NCI-H128 (cell line): Measurements from ENCODE around the gene MAP7D1.
"Not testable (repeated sequence)": the region's sequence is repeated elsewhere in the genome, so short reads cannot be mapped to it uniquely, and the experiment has no call there.

ENCODE experiments used
- DNase-seq: peaks from one replicate; lab custom pipeline; 2025; ENCODE audit not compliant: unreplicated experiment; lab: John Stamatoyannopoulos, UW

The MAP7D1 gene

DNA sequence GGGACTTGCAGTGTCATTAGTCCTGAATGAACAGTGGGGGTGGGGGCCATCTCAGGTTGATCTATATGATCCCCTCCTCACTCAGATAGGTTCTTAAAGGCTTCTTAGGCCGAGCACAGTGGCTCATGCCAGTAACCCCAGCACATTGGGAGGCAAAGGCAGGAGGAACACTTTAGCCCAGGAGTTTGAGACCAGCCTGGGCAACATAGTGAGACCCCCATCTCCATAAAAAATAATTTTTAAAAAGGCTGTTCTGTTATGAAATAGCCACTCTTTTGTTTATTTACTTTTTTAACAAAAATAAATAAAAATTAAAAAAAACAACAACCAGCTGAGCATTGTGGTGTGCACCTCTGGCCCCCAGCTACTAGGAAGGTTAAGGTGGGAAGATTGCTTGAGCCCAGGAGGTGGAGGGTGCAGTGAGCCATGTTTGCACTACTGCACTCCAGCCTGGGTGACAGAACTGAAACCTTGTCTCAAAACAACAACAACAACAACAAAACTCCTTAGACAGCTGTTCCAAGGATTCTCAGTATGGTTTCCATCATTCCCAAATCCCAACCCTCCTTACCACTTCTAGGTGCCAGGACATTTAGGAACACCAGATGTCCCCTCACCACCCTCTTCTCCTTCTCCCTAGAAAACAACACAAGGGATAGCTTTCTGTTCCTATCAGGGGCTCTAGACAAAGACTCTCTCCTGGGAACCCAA lies 4.7 kb upstream of the MAP7D1 start:
- DNase-seq, result no peak

DNA sequence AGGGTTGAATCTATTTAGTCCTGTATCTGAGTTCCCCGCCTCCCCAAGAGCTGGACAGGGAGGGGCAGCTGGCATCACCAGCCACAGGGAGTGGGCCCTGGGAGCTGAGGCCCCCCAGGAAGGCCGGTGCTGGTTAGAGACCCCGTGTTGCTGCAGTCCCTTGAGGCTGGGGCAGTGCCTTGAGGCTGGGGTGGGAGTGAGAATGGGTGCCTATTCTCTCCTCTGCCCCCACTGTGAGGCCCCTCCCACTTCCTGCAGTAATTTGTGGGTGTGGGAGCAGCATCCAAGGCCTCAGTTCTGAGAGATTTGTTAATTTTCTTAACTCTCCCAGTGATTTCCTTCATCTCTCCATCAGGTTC lies 4.1 kb upstream of the MAP7D1 start:
- DNase-seq, result no peak

DNA sequence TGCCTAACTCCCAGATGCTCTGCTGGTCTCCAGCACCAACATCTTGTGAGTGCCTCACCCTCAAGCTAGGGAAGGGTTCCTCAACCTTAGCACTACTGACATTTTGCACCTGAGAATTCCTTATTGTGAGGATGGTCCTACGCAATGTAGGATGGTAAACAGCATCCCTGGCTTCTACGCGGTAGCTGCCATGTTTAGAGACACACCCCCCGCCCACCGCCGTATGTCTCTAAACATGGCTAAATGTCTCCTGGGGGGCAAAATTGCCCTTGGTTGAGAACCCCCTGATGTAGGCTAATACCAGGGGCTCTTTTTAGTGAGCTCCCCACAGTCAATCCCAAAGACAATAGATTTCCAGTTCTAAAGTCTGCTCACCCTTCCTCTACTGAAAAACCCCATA lies 2.5 kb upstream of the MAP7D1 start:
- no peak for DNase-seq

DNA sequence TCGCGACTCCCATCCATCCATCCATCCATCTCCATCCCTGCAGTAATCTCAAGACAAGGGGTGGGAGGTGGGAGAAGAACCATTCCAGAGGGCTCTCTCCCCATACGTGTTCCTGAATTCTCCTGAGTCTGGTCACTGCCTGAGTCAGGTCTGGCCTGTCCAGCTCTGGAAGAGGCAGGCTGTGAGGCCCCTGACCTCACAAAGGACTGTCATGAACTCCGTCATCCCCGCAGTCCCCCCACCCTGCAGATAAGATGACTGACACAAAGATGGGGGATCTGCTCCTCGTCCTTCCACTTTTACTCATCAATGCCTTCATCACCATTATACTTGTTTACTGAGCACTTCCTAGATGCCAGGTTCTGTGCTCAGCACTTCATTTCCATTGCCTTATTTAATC lies 1.6 kb upstream of the MAP7D1 start:
- no peak for DNase-seq

DNA sequence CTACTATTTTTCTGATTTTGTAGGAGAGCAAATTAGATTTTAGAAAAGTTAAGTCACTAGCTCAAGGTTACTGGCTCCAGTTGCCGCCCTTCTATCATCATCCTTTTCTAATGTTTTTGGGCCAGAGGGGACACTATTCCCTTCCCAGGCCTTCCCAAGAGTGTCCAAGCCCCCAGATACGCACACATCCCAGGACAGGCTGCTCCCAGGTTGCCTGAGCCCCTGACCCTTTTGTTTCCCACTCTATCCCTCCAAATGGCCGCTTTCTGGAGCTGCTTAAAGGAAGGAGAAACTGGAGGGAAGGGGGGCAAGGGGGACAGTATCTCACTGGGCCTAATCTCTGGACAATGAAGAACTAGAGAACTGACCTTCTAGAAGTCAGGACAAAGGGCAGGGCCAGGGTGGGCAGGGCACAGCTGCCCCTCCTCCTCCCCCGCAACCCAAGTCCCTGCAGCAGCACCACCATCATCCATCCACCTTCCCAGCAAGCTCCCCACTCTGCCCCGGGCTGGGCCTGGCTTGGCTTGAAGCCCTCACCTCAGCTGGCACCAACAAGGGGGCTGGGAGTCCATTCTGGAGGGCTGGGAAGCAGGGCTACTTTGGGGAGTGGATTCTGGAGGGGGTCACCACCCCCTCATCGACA lies 1.1 kb upstream of the MAP7D1 start:
- no peak for DNase-seq

DNA sequence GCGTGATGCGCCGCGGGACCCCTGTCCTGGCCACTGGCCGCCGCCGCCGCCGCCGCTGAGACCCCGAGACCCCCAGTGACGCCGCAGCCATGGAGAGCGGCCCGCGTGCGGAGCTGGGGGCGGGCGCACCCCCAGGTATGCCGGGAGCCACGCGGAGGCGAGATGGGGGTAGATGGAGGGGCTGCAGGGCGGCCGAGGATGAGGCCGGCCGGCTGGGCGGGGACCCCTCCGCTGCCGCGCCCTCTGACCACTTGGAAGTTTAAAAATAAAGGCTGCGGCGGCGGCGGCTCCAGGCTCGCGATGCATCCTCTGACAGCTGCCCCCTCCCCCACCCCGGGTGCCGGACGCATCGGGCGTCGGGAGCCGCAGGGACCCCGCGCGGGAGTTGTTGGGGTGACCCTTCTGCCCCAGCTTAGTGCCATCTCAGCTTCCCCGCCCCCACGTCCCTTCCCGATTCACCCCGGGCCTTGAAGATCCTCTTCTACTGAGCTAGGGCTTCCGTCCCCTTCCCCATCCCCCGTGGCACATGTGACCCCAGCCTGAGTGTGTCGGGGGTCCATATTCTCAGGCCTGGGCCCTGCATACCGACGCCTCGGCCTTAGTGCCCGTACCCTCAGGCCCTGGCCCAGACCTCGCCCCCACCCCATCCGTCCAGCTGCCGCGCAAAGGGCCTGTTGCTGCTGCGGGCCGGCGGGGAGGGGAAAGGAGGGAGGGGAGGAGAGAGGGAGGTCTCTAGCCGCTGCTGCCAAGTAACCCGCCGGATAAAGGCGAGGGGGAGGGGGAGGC lies 562 bp downstream of the MAP7D1 start:
- no peak for DNase-seq

DNA sequence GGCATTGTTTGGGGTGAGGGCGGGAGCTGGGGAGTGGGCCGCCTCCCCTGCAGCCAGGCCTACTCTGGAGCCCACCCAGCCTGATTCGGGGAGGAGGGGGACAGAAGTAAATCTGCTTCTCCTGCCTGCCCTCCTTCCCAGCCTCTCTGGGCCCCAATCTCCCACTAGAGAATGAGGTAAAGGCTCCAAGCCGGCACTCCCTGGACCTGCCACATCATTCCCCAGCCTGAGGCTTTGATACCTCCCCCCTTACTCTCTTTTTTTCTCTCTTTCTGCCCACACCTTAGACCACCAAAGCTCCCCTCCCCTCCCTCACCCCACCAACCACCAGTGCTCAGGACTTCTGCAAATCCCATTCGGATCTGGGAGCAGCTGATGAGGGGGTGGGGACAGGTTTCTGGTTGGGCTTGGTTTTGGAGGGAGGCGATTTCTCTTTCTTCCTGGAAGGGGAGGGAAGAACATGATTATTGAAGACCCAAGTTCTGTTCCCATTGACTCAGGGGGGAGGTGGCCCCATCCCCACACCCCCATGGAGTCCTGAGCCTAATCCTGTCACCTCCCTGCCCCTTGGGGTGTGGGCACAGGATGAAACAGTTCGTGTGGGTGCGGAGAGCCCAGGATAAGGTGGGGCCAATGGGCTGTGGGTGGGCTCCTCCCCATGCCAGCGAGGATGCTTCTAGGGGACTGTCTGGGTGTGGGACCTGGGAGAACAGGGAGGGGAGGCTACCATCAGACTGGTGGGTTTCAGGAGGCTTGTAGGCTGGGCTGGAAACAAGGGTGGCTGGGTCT lies 1.3 kb downstream of the MAP7D1 start:
- no peak for DNase-seq

DNA sequence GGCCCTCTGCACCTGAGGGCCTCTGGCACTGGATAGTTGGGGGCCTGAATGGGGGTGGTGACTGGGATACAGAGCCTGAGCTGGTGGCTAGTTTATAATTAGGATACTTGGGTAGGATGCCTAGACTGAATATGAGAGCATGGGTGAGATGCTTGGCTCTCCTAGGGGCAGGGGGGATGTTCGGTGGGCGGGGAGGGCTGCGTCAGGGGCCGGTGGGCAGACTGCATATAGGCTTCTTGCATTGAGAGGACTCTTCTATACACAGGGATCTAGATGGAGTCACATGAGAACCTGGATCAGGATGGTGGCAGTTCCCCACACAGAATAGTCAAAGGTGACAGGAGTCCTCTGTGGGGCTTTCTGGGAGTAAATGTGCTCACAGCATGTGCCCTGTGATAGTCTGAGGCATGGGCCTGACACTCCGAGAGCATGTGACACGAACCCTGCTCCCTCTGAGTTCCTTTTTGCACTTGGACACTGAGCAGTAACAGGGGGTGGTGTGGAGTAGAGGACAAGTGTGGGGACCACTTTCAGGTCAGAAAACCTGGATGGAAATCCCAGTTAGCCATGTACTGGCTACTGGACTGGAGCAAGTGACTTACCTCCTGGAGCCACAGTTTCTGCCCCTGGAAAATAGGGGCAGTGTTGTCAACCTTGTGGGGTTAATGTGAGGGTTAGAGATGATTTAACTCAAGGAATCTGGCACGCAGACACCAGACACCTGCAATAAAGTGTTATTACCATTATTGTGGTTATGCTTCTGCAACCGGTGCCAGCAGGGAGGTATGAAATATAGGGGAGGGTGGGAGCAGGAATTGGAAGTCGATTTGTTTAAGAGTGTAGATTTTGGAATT lies 2.2 kb downstream of the MAP7D1 start:
- no peak for DNase-seq

DNA sequence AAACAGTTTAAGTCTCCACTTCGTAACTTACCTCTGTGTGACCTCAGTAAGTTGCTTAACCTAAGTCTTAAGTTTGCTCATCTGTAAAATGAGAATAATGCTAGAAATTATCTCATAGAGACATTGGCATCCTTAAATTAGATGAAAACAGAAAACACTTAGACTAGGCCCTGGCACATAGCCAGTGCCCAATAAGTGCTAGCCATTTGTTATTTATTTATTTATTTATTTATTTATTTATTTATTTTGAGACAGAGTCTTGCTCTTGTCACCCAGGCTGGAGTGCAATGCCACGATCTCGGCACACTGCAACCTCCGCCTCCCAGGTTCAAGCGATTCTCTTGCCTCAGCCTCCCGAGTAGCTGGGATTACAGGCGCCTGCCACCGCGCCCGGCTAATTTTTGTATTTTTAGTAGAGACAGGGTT lies 2.9 kb downstream of the MAP7D1 start:
- DNase-seq, result not testable (repeated sequence)

DNA sequence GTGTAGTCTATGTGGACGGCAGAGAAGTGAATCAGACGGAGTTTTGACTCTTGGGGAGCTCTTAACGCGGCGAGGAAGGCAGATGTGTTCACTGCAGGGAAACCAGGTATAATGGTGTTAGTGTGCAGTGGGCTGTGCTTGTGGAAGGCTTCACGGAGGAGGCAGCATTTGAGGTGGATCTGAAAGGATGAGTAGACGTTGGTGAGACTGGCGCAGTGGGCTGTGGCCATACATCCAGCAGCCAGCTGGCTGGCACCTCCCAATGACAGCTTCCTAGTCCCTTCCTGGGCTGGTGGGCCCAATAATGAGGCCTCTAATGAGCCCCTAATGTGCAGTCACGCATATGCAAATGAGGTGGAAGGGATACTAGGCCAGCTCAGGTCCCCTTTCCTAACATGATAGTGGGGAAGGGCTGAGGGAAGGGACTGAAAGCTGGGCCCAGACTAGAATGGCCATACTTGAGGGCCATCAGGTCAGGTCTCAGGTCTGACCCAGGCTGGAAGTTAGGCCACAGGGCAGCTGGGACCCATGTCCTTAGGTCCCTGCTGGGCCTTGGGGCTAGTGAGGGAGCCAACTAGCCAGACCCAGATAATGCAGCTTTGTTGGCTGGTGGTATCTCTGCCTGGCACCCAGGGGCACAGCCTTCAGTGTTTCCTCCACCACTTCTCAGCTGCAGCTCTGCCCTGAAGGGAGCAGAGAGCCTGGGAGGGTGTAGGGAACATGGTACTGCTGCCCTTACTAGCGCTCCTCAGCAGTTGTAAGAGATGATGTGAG lies 3.8 kb downstream of the MAP7D1 start:
- no peak for DNase-seq

DNA sequence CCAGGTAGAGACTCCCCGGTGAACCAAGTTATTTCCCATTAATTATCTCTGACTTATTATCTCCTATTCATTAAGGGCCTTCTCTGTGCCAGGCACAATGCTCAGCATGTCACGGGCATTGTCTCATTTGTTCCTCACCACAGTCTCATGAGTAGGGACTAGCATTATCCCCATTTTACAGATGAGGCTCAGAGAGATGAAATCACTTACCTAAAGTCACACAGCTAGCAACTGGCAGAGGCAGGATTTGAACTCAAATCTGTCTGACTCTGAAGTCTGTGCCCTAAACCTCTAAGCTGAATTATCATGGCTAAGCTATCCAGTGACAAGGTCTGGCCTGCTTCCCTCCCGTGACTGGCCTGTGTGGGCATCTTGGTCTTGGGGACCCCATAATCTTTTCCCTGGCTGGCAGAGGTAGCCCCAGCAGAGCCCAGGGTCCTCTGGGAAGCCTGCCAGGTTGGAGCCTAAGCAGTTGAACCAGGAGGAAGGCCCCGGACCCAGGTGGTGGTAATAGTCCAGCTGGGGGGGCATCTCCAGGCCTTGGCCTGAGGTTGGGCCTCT lies 4.5 kb downstream of the MAP7D1 start:
- no peak for DNase-seq

DNA sequence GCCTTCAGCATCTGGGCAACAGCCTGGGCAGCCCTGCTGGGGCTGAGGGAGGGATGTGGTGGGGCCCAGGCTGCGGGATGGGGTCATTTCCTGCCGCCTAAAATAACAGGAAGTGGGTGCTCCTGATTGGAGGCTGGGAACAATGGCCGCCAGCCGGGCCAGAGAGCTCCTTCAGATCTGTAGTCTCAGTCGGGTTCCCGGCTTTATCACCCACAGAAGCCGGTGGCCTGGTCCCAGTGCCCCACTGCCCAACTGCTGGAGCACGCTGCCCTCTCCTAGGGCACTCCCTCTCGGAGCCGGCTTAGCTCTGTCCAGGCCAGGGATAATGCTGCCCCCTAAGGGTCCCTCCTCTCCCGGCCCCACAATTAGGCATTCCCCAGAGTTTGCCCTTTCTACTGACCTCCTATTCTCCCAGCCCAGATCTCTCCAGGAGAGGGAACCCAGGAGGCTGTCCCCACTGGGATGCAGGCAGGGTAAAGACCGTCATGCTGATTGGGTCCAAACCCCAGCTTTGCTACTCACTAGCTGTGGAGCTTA lies 5.1 kb downstream of the MAP7D1 start:
- DNase-seq, result no peak

DNA sequence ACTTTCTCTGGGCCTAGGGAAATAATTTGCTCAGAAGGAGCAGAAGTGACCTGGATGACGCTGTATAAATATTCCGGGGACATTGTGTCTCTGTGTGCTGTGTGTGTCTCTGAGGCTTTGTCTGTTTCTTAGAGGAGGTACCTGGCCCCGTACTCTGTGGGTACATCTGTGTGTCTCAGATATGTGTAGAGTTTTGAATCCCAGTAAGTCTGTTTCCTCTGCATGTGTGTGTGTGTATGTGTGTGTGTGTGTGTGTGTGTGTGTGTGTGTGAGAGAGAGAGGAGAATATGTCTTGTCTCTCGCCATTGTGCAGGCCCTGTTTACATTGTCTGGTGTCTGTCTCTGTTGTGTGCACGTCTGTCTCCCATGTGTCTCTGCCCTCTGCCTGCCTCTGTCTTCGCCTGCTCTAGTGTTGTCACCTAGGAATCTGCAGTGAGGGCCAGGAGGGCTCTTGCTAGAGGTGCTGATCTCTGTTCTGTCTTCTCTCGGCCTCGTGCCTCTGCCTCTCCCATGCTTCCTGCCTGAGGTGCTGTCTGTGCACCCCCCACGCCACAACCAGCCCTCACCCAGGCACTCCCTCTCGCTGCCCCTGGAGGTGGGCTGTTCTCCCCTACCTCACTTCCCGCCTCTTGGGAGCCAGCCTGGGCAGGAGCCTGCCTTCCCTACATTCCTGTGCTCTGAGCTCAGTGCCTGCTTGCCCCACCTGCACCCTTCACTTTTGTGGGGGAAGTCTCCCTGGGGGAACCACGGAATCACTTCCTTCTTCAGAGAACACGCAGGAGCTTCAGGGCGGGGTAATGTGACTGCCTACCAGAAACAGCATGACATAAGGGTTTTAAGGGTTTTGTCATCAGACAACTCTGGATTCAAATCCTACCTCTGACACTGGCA lies 5.9 kb downstream of the MAP7D1 start:
- no peak for DNase-seq

DNA sequence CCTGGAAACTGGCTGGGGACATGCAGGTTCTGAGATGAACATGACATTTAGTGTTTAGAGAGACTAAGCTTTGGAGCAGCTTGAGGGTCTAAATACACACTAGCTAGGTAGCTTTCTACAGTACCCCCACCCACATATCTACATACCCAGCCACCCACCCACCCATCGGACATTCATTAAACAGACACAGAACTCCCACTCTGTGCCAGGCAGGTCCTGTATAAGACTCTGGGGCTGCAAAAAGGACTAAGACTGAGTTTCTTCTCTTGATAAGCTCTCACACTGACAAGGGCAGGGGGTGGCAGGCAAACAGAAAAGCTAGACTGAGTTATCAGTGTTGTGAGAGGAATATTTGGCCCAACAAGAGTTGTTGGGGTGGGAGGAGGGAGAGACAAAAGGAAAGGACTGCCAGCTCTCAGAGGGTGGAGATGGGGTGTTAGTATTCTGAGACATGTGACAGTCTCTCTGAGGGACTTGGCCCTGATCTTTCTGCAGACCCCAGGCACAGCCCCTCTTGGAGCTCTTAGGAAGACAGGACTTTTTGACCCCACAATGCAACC lies 6.8 kb downstream of the MAP7D1 start:
- no peak for DNase-seq

DNA sequence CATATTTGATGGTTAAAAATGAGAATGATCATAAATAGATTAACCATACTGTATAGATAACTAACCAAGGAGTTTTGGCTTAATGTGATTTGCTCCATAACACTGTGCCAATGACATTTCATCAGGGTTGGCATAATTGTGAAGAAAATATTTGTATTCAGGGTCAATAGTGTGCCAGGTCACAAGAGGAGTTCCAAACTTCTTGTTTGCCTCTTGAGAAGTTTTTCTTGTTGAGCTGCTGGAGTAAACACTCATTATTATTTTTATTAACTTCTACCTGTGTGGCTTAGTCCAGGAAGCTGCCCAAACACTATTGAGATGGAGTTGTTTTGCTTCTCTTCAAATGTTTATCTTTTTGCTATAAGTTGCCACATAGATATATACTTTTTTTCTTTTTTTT lies 7.5 kb downstream of the MAP7D1 start:
- no peak for DNase-seq

DNA sequence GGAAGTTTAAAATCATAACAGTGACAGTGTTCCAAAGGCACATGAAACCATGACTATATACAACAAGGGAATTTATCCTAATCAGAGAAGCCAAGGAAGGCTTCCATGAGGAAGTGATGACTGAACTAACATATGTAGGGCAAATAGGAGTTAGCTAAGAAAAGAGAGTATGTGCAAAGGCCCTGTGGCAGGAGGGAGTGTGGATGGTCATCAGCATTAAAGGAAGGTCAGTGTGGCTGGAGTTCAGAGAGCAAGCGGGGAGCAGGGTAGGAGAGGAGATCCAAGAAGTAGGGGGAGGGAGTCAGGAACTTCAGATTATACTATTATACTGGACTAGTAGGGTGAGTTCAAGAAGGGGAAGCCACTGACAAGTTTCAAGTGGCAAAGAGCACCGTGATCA lies 8.4 kb downstream of the MAP7D1 start:
- DNase-seq, result no peak

DNA sequence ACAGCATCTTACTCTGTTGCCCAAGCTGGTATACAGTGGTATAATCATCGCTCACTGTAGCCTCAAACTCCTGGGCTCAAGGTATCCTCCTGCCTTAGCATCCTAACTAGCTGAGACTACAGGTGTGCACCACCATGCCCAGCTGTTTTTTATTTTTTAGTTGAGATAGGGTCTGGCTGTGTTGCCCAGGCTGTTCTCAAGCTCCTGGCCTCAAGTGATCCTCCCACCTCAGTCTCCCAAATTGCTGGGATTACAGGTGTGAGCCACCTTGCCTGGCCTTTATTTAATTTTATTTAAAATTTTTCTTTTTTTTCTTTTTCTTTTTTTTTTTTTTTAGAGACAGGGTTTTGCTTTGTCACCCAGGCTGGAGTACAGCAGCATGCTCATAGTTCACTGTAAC lies 9.2 kb downstream of the MAP7D1 start:
- no peak for DNase-seq

DNA sequence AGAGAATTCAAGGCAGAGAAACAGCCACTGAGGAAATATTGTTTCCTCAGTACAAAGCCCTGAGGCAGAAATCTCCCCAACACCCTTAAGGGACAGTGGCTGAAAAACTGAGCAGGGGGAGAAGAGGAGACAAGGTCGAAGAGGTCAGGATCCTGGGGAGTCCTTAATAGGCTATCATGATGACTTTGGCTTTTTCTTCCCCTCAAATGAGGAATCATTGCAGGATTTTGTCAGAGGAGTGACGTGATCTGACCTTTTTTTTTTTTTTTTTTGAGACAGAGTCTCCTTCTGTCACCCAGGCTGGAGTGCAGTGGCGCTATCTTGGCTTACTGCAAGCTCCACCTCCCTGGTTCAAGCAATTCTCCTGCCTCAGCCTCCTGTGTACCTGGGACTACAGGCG lies 10.2 kb downstream of the MAP7D1 start:
- no peak for DNase-seq
